Measurements from ENCODE around the gene ZNF814. TPM values are rescaled to one million over a fixed set of nuclear protein-coding genes. Genes with fewer than 3 reads are reported as not detected.

The ZNF814 gene
- 4.5 and 7.2 TPM in 2 replicates for total RNA-seq

GRCh38 chr19:57888560-57889231 lies at the start of gene ZNF814:
Gene ZNF814, minus strand, starts transcription at chr19:57889037. Its CDS starts 235 bp downstream, at chr19:57888802.

GRCh38 chr19:57934820-57935665 lies 46.2 kb upstream of the ZNF814 start, which contains the start of gene ZNF418:
Gene ZNF418, minus strand, starts transcription at chr19:57935402. Its CDS starts 1,580 bp downstream, at chr19:57933822.

GRCh38 chr19:57916168-57916995 lies 27.5 kb upstream of the ZNF814 start, which contains the start of gene ZNF417:
Gene ZNF417, minus strand, starts transcription at chr19:57916592. Its CDS starts 181 bp downstream, at chr19:57916411.

GRCh38 chr19:57849666-57850473 lies 39.0 kb downstream of the ZNF814 start, which contains the start of gene ZNF587:
Gene ZNF587, plus strand, starts transcription at chr19:57849859. Its CDS starts 180 bp downstream, at chr19:57850039.

GRCh38 chr19:57830071-57830602 lies 58.7 kb downstream of the ZNF814 start, which contains the start of gene ZNF587B:
Gene ZNF587B, plus strand, starts transcription at chr19:57830299. Its CDS starts 230 bp downstream, at chr19:57830529.

GRCh38 chr19:57814505-57815246 lies 74.2 kb downstream of the ZNF814 start, which contains the start of gene ZNF552:
Gene ZNF552, minus strand, starts transcription at chr19:57814913. Its CDS starts 170 bp downstream, at chr19:57814743.

Other genes with a start within 250 kb of the ZNF814 start
- gene ZSCAN4, start 220.1 kb downstream of the ZNF814 start, total RNA-seq: 0.37 TPM in 1 of 2 replicates, not detected in the other
- 3.6 and 5.3 TPM in 2 replicates for gene ZNF551, start 207.1 kb downstream of the ZNF814 start, total RNA-seq
- gene ZNF154, start 179.8 kb downstream of the ZNF814 start, total RNA-seq: 4.2 and 4.9 TPM in 2 replicates
- gene ZNF671, start 161.4 kb downstream of the ZNF814 start, total RNA-seq: 7.4 and 8.6 TPM in 2 replicates
- gene ZNF776, start 142.2 kb downstream of the ZNF814 start, total RNA-seq: 10.4 and 12.1 TPM in 2 replicates
- gene ZNF586, start 119.4 kb downstream of the ZNF814 start, total RNA-seq: 17.4 and 21.4 TPM in 2 replicates
- gene ZNF552, start 74.1 kb downstream of the ZNF814 start, total RNA-seq: 6.1 and 11.9 TPM in 2 replicates
- gene ZNF587B, start 58.7 kb downstream of the ZNF814 start, total RNA-seq: 26.7 and 31.7 TPM in 2 replicates
- gene ZNF587, start 39.2 kb downstream of the ZNF814 start, total RNA-seq: 48.7 and 61.1 TPM in 2 replicates
- gene ZNF417, start 27.6 kb upstream of the ZNF814 start, total RNA-seq: 23.2 and 23.4 TPM in 2 replicates
- gene ZNF418, start 46.4 kb upstream of the ZNF814 start, total RNA-seq: 5.9 and 6.4 TPM in 2 replicates
- gene ZNF256, start 58.7 kb upstream of the ZNF814 start, total RNA-seq: 3.3 and 3.6 TPM in 2 replicates
- gene C19orf18, start 85.5 kb upstream of the ZNF814 start, total RNA-seq: not detected in 2 replicates
- gene ZNF606, start 113.8 kb upstream of the ZNF814 start, total RNA-seq: 14.3 and 14.9 TPM in 2 replicates
- not detected in 2 replicates for gene ZSCAN1, start 145.0 kb upstream of the ZNF814 start, total RNA-seq
- gene ZNF135, start 170.2 kb upstream of the ZNF814 start, total RNA-seq: 3.9 and 4.3 TPM in 2 replicates
- 40.7 and 51.3 TPM in 2 replicates for gene ZSCAN18, start 209.2 kb upstream of the ZNF814 start, total RNA-seq